NCI-H460 (cell line): ENCODE data around the gene BARHL2. TPM values are rescaled to one million over a fixed set of nuclear protein-coding genes. Genes with fewer than 3 reads are reported as not detected.

Experiments
- DNase-seq: peaks from one replicate; pipeline ENCODE4 v3.0.0-alpha.2; 2016; ENCODE audit warnings: low read depth; ENCODE audit errors: extremely low read depth
- total RNA-seq: library from RNA; depleted of rRNA; stranded (reverse); fragments of >200 nt; shearing (Covaris generic); gene quantifications from 2 replicates; pipeline ENCODE4 v1.2.3, GENCODE V29; 2014

The BARHL2 gene
- total RNA-seq, 1 experiment from 2014 or later, result not detected

GRCh38 chr1:90712153-90712856 lies 4.8 kb downstream of the BARHL2 start:
- DNase-seq, result no peak

GRCh38 chr1:90711696-90712095 lies 5.4 kb downstream of the BARHL2 start:
- DNase-seq, result no peak

DNA sequence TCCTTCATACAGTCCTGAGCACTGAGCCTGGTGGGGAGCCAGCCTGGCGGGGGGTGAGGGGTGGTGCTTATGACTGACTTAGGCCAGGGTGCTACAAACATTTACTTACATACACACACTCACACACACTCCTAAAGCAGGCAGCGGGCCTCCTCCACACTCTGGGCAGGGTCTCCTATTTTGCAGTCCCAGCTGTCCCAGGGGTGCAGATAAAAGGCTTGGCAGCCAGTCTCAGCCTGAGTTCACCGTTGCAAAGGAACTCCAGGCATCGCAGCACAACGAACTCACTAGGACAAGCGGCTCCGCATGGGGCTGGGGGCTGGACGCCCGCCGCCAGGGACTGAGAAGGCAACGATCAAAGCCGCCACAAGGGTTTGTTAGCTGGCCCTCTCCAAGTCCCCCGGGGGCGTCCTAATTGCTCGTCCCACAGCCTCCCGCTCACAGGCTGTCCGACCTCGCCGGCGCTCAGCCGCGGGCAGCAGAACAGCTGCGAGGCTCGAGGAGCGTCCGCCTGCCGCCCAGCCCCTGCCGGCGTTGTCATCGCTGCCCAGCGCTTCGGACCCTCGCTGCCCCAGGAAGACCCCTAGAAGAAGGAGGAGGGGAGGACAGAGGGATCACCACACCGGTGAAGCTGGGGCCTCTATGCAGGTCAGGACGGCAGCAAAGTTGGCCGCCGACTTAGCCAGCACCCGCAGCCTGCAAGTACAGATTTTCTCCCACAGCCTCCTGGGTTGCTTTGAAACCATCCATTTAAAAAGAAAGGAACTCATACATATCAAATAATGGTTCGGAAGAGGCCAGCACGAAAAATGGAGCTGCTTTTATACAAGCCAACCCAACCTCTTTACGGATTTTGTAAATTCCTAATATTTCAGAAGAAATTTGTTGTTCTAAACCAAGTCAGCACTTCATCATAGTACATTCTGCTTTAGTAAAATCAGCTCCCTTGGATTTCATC lies 6.2 kb downstream of the BARHL2 start:
- no peak for DNase-seq

DNA sequence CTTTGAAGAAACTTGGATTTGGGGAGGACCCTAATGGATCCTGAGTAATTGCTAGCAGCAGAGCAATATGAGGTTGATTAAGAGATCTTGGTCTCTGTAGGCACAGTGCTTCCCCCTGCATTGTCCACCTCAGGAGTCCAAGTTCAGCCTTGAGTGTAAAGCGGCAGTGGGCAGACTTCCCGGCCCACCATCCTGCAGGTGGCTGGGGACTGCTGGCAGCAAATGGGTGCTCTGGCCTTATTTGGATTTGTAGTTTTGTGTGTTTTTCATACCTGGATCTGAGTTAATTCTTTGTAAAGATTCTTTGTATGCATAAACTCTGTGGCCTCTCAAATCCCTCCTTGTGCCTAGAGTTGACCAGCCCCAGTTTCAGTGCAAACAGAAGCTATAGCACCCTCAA lies 7.6 kb downstream of the BARHL2 start:
- DNase-seq, result no peak

DNA sequence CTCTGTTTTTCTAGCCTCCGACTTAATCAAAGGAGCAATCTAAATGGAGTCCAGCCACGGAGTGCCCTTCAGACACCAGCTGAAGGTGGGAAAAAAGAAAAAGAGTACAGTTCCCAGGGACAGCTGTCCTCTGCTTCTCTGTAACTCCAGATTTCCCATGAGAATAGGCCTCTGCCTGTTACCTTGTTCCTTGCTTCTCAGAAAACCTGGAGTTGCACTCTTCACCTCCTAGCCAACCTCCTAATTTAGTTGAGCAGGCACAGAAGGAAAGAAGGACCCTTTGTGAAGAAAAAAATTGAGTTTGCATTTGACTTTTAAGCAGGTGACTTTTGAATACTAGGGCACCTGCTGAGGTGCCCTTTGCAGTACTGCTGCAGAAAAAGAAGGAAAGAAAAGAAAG lies 8.3 kb downstream of the BARHL2 start:
- DNase-seq, result no peak

- no peak for DNase-seq
These were observed 8.8 kb downstream of the BARHL2 start for GRCh38 chr1:90708236-90708786.

GRCh38 chr1:90707363-90707710 lies 9.8 kb downstream of the BARHL2 start:
- peak; percentile 42 for DNase-seq

DNA sequence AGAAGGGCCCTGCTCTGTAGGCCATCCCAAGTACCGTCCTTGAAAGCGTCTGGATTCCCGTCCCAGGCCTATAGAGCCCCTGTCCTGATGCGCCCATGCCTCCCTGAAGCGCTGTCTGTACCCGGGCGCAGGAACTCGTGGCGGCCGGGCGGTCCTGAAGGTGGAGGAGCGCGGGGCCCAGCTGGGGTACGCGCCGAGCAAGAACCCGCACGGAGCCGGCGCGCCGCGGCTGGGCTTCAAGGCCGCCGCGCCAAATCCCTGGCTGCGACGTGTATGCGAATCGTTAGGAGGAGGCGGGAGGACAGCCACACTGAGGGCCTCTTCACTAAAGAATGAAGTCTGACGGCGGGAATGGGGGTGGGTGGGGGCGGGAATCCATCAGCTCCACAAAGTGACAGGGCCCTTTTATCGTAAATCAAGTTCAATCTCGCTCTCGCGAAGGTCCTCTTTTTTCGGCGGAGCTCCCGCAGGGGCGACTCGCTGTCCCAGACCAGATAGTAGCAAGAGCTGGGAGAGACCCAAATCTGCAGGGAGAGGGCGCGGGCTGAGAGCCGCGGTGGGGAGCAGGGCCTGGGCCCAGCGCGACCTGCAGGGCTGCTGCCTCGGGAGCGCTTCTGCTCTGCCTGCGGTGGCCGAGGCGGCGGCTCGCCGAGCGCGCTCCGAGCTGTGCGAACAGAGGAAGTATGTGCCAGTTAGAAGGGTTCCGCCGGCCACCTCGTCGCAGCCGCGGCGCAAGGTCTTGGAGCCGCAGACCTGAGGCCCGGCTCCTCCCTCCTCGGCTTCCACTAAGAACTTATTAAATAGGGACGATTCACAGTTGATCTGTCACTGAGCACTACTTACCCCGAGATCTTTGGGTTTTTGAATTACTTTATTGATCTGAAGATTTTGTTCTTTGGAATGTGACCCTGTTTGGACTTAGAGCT lies 10.4 kb downstream of the BARHL2 start:
- DNase-seq, result no peak

GRCh38 chr1:90705956-90706355 lies 11.1 kb downstream of the BARHL2 start:
- no peak for DNase-seq

GRCh38 chr1:90704817-90705216 lies 12.3 kb downstream of the BARHL2 start:
- no peak for DNase-seq

- DNase-seq, result no peak
These were observed 22.3 kb downstream of the BARHL2 start for GRCh38 chr1:90694846-90695245.

DNA sequence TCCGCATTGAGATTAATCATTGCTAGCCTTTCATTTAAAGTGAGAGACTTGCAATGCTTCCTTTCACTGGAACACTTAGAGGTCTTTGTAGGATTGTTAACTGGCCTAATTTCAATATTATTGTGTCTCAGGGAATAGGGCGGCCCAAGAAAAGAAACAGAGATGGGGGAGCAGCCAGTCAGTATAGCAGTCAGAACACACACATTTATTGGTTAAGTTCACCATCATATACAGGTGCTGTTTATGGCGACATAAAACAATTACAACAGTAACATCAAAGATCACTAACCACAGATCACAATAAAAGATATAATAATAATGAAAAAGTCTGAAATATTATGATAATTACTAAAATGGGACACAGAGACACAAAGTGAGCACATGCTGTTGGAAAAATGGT lies 29.4 kb downstream of the BARHL2 start:
- no peak for DNase-seq

- DNase-seq, result no peak
These were observed 41.8 kb downstream of the BARHL2 start for GRCh38 chr1:90675161-90675847.

GRCh38 chr1:90671741-90672140 lies 45.4 kb downstream of the BARHL2 start:
- no peak for DNase-seq

GRCh38 chr1:90671251-90671650 lies 45.9 kb downstream of the BARHL2 start:
- no peak for DNase-seq
